ENCODE results near the gene RTTN.

- TF ChIP-seq YY1 (IDR thresholded peaks at IDR 0.05) (no peak), CTCF (IDR thresholded peaks at IDR 0.05; ENCODE audit: low read depth, low read length, missing input control) (no peak), FOXA1 (IDR thresholded peaks at IDR 0.05) (no peak), RAD21 (IDR thresholded peaks at IDR 0.05) (no peak), MAX (IDR thresholded peaks at IDR 0.05) (no peak), REST (IDR thresholded peaks at IDR 0.05) (no peak), EGR1 (IDR thresholded peaks at IDR 0.05; ENCODE audit: low read depth in 2 of 2) (no peak), FOXA2 (IDR thresholded peaks at IDR 0.05) (no peak), TAF1 (conservative IDR thresholded peaks at IDR 0.05) (no peak), ZBTB33 (IDR thresholded peaks at IDR 0.05) (no peak), ATF3 (IDR thresholded peaks at IDR 0.05) (no peak), JUND (IDR thresholded peaks at IDR 0.05) (no peak), SP1 (IDR thresholded peaks at IDR 0.05) (no peak), GABPA (IDR thresholded peaks at IDR 0.05 in 1 of 2, conservative IDR thresholded peaks at IDR 0.05 in 1 of 2) (no peak)
Observed at GRCh38 chr18:69956665-69957620, 248.5 kb downstream of the RTTN start.
